DND-41 (cell line): ENCODE data around the gene HILPDA.
A peak's percentile ranks its signal among the peaks of the same experiment; 100 is the strongest.
"Not testable (repeated sequence)": the region's sequence is repeated elsewhere in the genome, so short reads cannot be mapped to it uniquely, and the experiment has no call there.

Experiments used
- ATAC-seq: fragments of 200-7000 bp; cut with Tn5 transposase; 3 replicates; pipeline ENCODE4 v1.9.1; 2021; ENCODE audit warnings: low read depth; ENCODE audit not compliant: insufficient read depth
- DNase-seq: peaks from one replicate; pipeline ENCODE4 v3.0.0-alpha.2; 2020
- H2AFZ ChIP-seq: 2 replicates; pipeline ENCODE4 v1.6.0; 2012; ENCODE audit warnings: low read depth, low read length
- H3K27ac ChIP-seq: 2 replicates; pipeline ENCODE4 v1.5.1; 2012; ENCODE audit warnings: low read length, inconsistent platforms
- H3K27me3 ChIP-seq: fragments of 200-600 bp; sonication (generic); 2 replicates; pipeline ENCODE4 v1.6.0; 2012; ENCODE audit warnings: low read length, mild to moderate bottlenecking, inconsistent platforms; ENCODE audit not compliant: insufficient read depth, poor library complexity
- H3K36me3 ChIP-seq: 2 replicates; pipeline ENCODE4 v1.5.1; 2012; ENCODE audit warnings: low read length, inconsistent platforms; ENCODE audit not compliant: insufficient read depth
- H3K4me1 ChIP-seq: 2 replicates; pipeline ENCODE4 v1.5.1; 2012; ENCODE audit warnings: mild to moderate bottlenecking, low read length; ENCODE audit not compliant: insufficient read depth
- H3K4me2 ChIP-seq: 2 replicates; pipeline ENCODE4 v1.6.0; 2012; ENCODE audit warnings: mild to moderate bottlenecking, moderate library complexity, low read length, inconsistent platforms; ENCODE audit not compliant: insufficient read depth
- H3K4me3 ChIP-seq, 2 experiments: fragments of 200-600 bp in 1 of 2; shearing (Covaris generic) in 1 of 2; 2 replicates each; pipeline ENCODE4 v1.5.1; 2012 to 2016; ENCODE audit warnings: inconsistent platforms in 2 of 2, low read length in 2 of 2, mild to moderate bottlenecking in 2 of 2, low read depth in 1 of 2, moderate library complexity in 1 of 2
- H3K79me2 ChIP-seq: 2 replicates; pipeline ENCODE4 v1.6.0; 2012; ENCODE audit warnings: low read length, inconsistent platforms; ENCODE audit not compliant: insufficient read depth
- H3K9ac ChIP-seq: 2 replicates; pipeline ENCODE4 v1.6.0; 2012; ENCODE audit warnings: low read depth, mild to moderate bottlenecking, inconsistent platforms, low read length, moderate library complexity
- H3K9me3 ChIP-seq: 2 replicates; pipeline ENCODE4 v1.5.1; 2012; ENCODE audit warnings: low read length, moderate library complexity, mild to moderate bottlenecking, inconsistent platforms; ENCODE audit not compliant: insufficient read depth, severe bottlenecking
- H4K20me1 ChIP-seq: 2 replicates; pipeline ENCODE4 v1.6.0; 2012; ENCODE audit warnings: low read length; ENCODE audit not compliant: insufficient read depth
- CTCF ChIP-seq: IDR thresholded peaks from 2 replicates; pipeline ENCODE4 v1.5.1; 2012; ENCODE audit warnings: borderline replicate concordance, low read length, moderate library complexity, mild to moderate bottlenecking; ENCODE audit not compliant: poor library complexity, severe bottlenecking; ENCODE audit errors: extremely low read depth
- EZH2 ChIP-seq: IDR thresholded peaks from 3 replicates; pipeline ENCODE4 v1.6.1; 2012; ENCODE audit warnings: borderline replicate concordance, low read depth, mild to moderate bottlenecking, moderate library complexity, low read length, inconsistent platforms; ENCODE audit not compliant: severe bottlenecking

The HILPDA gene

GRCh38 chr7:128476402-128477335 is 21.0 kb downstream of the HILPDA start, which contains the start of gene METTL2B:
TSS of gene METTL2B (plus strand) at chr7:128476748. CDS start at chr7:128476766, 18 bp downstream.
- peak; percentile 64 for TF ChIP-seq CTCF
- peak within 1 kb of the TSS; percentile 78 for H3K4me2 ChIP-seq
- peak within 1 kb of the TSS; percentile 51 to 60; a peak in 3 of 4 replicates for H3K4me3 ChIP-seq
- H3K4me1 ChIP-seq = peaks cover 26% of the 10 kb centered on the region
- H3K27me3 ChIP-seq, H3K9me3 ChIP-seq, H4K20me1 ChIP-seq: not testable (repeated sequence)
- peak within 1 kb of the TSS; percentile 78 for H2AFZ ChIP-seq
- DNase-seq (peak; percentile 94), ATAC-seq (peak; percentile 93)
- peak within 1 kb of the TSS; percentile 81 for H3K27ac ChIP-seq
- H3K9ac ChIP-seq = peak within 1 kb of the TSS; percentile 73
- H3K79me2 ChIP-seq = peaks cover 35% of the 10 kb centered on the region
- H3K36me3 ChIP-seq = peaks cover 28% of the 10 kb centered on the region; the same call in 1 of the 2 replicates

- peaks cover 35% of the 10 kb centered on the region for H3K79me2 ChIP-seq
- H2AFZ ChIP-seq = peak overlapping the region; percentile 77
- peak overlapping the region; percentile 51 to 60; a peak in 3 of 4 replicates for H3K4me3 ChIP-seq
- peak overlapping the region; percentile 73 for H3K9ac ChIP-seq
- peak overlapping the region; percentile 72 for H3K27ac ChIP-seq
- H3K4me1 ChIP-seq = peaks cover 26% of the 10 kb centered on the region
- not testable (repeated sequence) for H3K27me3 ChIP-seq, H4K20me1 ChIP-seq, ATAC-seq, H3K9me3 ChIP-seq, DNase-seq
- peaks cover 32% of the 10 kb centered on the region for H3K36me3 ChIP-seq
- peak overlapping the region; percentile 78 for H3K4me2 ChIP-seq
Observed at GRCh38 chr7:128477336-128477690, 21.6 kb downstream of the HILPDA start.

GRCh38 chr7:128479082-128479481 is 23.4 kb downstream of the HILPDA start:
- H3K9ac ChIP-seq, H3K27ac ChIP-seq, ATAC-seq, H3K9me3 ChIP-seq, DNase-seq, H3K4me2 ChIP-seq, H2AFZ ChIP-seq, H3K27me3 ChIP-seq, H3K4me3 ChIP-seq, H4K20me1 ChIP-seq: not testable (repeated sequence)
- H3K36me3 ChIP-seq = peaks cover 39% of the 10 kb centered on the region
- peaks cover 26% of the 10 kb centered on the region for H3K4me1 ChIP-seq
- peaks cover 35% of the 10 kb centered on the region for H3K79me2 ChIP-seq

GRCh38 chr7:128488134-128488533 is 32.5 kb downstream of the HILPDA start:
- not testable (repeated sequence) for ATAC-seq, H3K79me2 ChIP-seq, DNase-seq, H3K9me3 ChIP-seq, H3K27me3 ChIP-seq, H3K27ac ChIP-seq, H3K4me3 ChIP-seq, H3K4me2 ChIP-seq, H4K20me1 ChIP-seq, H2AFZ ChIP-seq, H3K9ac ChIP-seq, H3K4me1 ChIP-seq
- peaks cover 22% of the 10 kb centered on the region; the same call in 1 of the 2 replicates for H3K36me3 ChIP-seq

GRCh38 chr7:128497405-128497804 is 41.7 kb downstream of the HILPDA start:
- no peaks in the 10 kb centered on the region for H3K4me1 ChIP-seq
- H3K9me3 ChIP-seq = no peaks in the 10 kb centered on the region
- H3K4me3 ChIP-seq = no peak overlapping the region
- no peaks in the 10 kb centered on the region for H3K79me2 ChIP-seq
- no peaks in the 10 kb centered on the region for H4K20me1 ChIP-seq
- H3K27ac ChIP-seq = no peak overlapping the region
- TF ChIP-seq EZH2 = no peak
- TF ChIP-seq CTCF = no peak
- H3K27me3 ChIP-seq = no peaks in the 10 kb centered on the region
- no peak overlapping the region for H3K9ac ChIP-seq
- DNase-seq (no peak), ATAC-seq (no peak)
- H3K4me2 ChIP-seq = no peak overlapping the region
- no peak overlapping the region for H2AFZ ChIP-seq
- H3K36me3 ChIP-seq = peaks cover 63% of the 10 kb centered on the region

- ATAC-seq, H2AFZ ChIP-seq, H3K4me1 ChIP-seq: not testable (repeated sequence)
Observed at GRCh38 chr7:128505416-128505815, 49.7 kb downstream of the HILPDA start.

More at GRCh38 chr7:128505416-128505815, 49.7 kb downstream of the HILPDA start:
- not testable (repeated sequence) for H3K4me3 ChIP-seq, H3K27me3 ChIP-seq, H4K20me1 ChIP-seq, DNase-seq, H3K4me2 ChIP-seq, H3K9ac ChIP-seq, H3K79me2 ChIP-seq, H3K27ac ChIP-seq, H3K9me3 ChIP-seq
- peaks cover 14% of the 10 kb centered on the region for H3K36me3 ChIP-seq
